IMR-90 (cell line): Measurements from ENCODE around the gene TRIM75. TPM values are rescaled to one million over a fixed set of nuclear protein-coding genes. Genes with fewer than 3 reads are reported as not detected.

Source experiments
- ATAC-seq: fragments of 200-7000 bp; cut with Tn5 transposase; 2 replicates; pipeline ENCODE4 v1.9.1; 2020; ENCODE audit warnings: low read depth, mild to moderate bottlenecking, moderate library complexity
- BruUV-seq: library from RNA; stranded (reverse); fragments of 400-500 nt; replicated peaks from 2 replicates; lab custom pipeline; 2021; lab: Mats Ljungman, UMichigan
- CTCF ChIA-PET: fragments of 300-600 bp; formaldehyde crosslinking; extraction: SDS; loops from one replicate; lab custom pipeline; 2021; ENCODE audit warnings: antibody characterized with exemption; lab: Yijun Ruan, JAX
- POLR2A ChIA-PET: fragments of 300-600 bp; sonication (Branson Sonifier 250); formaldehyde crosslinking; loops from one replicate; lab custom pipeline; 2022; ENCODE audit warnings: antibody characterized with exemption; ENCODE audit not compliant: unreplicated experiment; lab: Charles Lee
- DNase-seq: peaks from one replicate; pipeline ENCODE4 v3.0.0; 2013
- H2AFZ ChIP-seq: replicated peaks from 2 replicates; pipeline ENCODE3; 2013; ENCODE audit warnings: low read length, mild to moderate bottlenecking; ENCODE audit not compliant: poor library complexity
- H2AK5ac ChIP-seq: 2 replicates; pipeline ENCODE4 v1.6.1; 2013; ENCODE audit warnings: low read depth, low read length, inconsistent platforms
- H2AK9ac ChIP-seq: replicated peaks from 2 replicates; pipeline ENCODE3; 2013; ENCODE audit warnings: mild to moderate bottlenecking, low read depth, low read length, moderate library complexity; ENCODE audit not compliant: poor library complexity
- H2BK120ac ChIP-seq: 2 replicates; pipeline ENCODE4 v1.6.1; 2013; ENCODE audit warnings: low read depth, low read length, inconsistent platforms
- H2BK15ac ChIP-seq: 3 replicates; pipeline ENCODE4 v1.6.1; 2013; ENCODE audit warnings: low read depth, low read length, inconsistent platforms
- H2BK20ac ChIP-seq: 2 replicates; pipeline ENCODE4 v1.6.1; 2013; ENCODE audit warnings: low read depth, mild to moderate bottlenecking, inconsistent platforms, low read length, moderate library complexity
- H2BK5ac ChIP-seq: 2 replicates; pipeline ENCODE4 v1.6.1; 2013; ENCODE audit warnings: mild to moderate bottlenecking, low read depth, low read length, inconsistent platforms; ENCODE audit not compliant: poor library complexity, severe bottlenecking
- H3K14ac ChIP-seq: replicated peaks from 2 replicates; pipeline ENCODE4 v1.6.1; 2013; ENCODE audit warnings: low read depth, low read length, inconsistent platforms
- H3K18ac ChIP-seq: 2 replicates; pipeline ENCODE4 v1.6.1; 2013; ENCODE audit warnings: low read depth, low read length, control low read depth
- H3K23ac ChIP-seq: 2 replicates; pipeline ENCODE4 v1.6.1; 2013; ENCODE audit warnings: low read depth, low read length, inconsistent platforms
- H3K27ac ChIP-seq: 2 replicates; pipeline ENCODE4 v1.5.1; 2013; ENCODE audit warnings: mild to moderate bottlenecking, control low read depth, low read length; ENCODE audit not compliant: insufficient read depth
- H3K27me3 ChIP-seq: 2 replicates; pipeline ENCODE4 v1.6.1; 2013; ENCODE audit warnings: low read length; ENCODE audit not compliant: control insufficient read depth, insufficient read depth
- H3K36me3 ChIP-seq: 2 replicates; pipeline ENCODE4 v1.6.1; 2013; ENCODE audit warnings: low read length, mixed read lengths; ENCODE audit not compliant: control insufficient read depth, insufficient read depth
- H3K4ac ChIP-seq: 2 replicates; pipeline ENCODE4 v1.6.1; 2013; ENCODE audit warnings: low read depth, low read length, inconsistent platforms
- H3K4me1 ChIP-seq: 2 replicates; pipeline ENCODE4 v1.6.1; 2013; ENCODE audit warnings: low read length, mixed read lengths; ENCODE audit not compliant: control insufficient read depth, insufficient read depth
- H3K4me2 ChIP-seq: 2 replicates; pipeline ENCODE4 v1.6.1; 2013; ENCODE audit warnings: low read depth, mild to moderate bottlenecking, control low read depth, low read length, moderate library complexity
- H3K4me3 ChIP-seq: 2 replicates; pipeline ENCODE4 v1.5.1; 2013; ENCODE audit warnings: low read depth, mild to moderate bottlenecking, control low read depth, low read length, moderate library complexity; ENCODE audit not compliant: insufficient read depth
- H3K56ac ChIP-seq: 2 replicates; pipeline ENCODE4 v1.6.1; 2013; ENCODE audit warnings: low read length, inconsistent platforms; ENCODE audit not compliant: insufficient read depth; ENCODE audit errors: extremely low read depth
- H3K79me1 ChIP-seq, 2 experiments: 2 replicates each; pipeline ENCODE4 v1.6.1; 2013; ENCODE audit warnings: low read length in 2 of 2, inconsistent platforms in 1 of 2, low read depth in 1 of 2
- H3K9ac ChIP-seq: 2 replicates; pipeline ENCODE4 v1.6.1; 2013; ENCODE audit warnings: low read depth, low read length, control low read depth
- H3K9me1 ChIP-seq: 2 replicates; pipeline ENCODE4 v1.6.1; 2013; ENCODE audit warnings: low read length, inconsistent platforms; ENCODE audit not compliant: insufficient read depth
- H3K9me3 ChIP-seq: 2 replicates; pipeline ENCODE4 v1.6.1; 2013; ENCODE audit warnings: low read length; ENCODE audit not compliant: control insufficient read depth, insufficient read depth
- H4K20me1 ChIP-seq: 2 replicates; pipeline ENCODE4 v1.6.1; 2013; ENCODE audit warnings: low read length, inconsistent platforms; ENCODE audit not compliant: insufficient read depth
- H4K5ac ChIP-seq: 2 replicates; pipeline ENCODE4 v1.6.1; 2013; ENCODE audit warnings: mild to moderate bottlenecking, low read depth, low read length, control low read depth
- H4K8ac ChIP-seq, 2 experiments: 2 replicates each; pipeline ENCODE4 v1.6.1; 2013; ENCODE audit warnings: low read depth in 2 of 2, low read length in 2 of 2, control low read depth in 1 of 2, inconsistent platforms in 1 of 2
- H4K91ac ChIP-seq: 2 replicates; pipeline ENCODE4 v1.6.1; 2013; ENCODE audit warnings: low read depth, low read length, inconsistent platforms; ENCODE audit not compliant: insufficient read depth
- BHLHE40 ChIP-seq: fragments of 150-350 bp; IDR thresholded peaks from 2 replicates; pipeline ENCODE4 v1.6.1; 2016; ENCODE audit warnings: mild to moderate bottlenecking, low read depth, low read length
- CHD1 ChIP-seq: IDR thresholded peaks from 2 replicates; pipeline ENCODE4 v1.6.1; 2012; ENCODE audit warnings: low read depth, low read length, improper control_type of control experiment
- MAFK ChIP-seq: IDR thresholded peaks from 2 replicates; pipeline ENCODE4 v1.6.1; 2012; ENCODE audit warnings: low read depth, low read length, improper control_type of control experiment
- MXI1 ChIP-seq: IDR thresholded peaks from 2 replicates; pipeline ENCODE4 v1.6.1; 2012; ENCODE audit warnings: low read depth, mild to moderate bottlenecking, low read length, moderate library complexity, borderline replicate concordance
- NFE2L2 ChIP-seq: fragments of 150-350 bp; IDR thresholded peaks from 2 replicates; pipeline ENCODE4 v1.6.1; 2016; ENCODE audit warnings: low read depth, mild to moderate bottlenecking, low read length
- RAD21 ChIP-seq: IDR thresholded peaks from 2 replicates; pipeline ENCODE4 v1.6.1; 2012; ENCODE audit warnings: low read length, improper control_type of control experiment
- USF2 ChIP-seq: fragments of 150-350 bp; IDR thresholded peaks from 2 replicates; pipeline ENCODE4 v1.6.1; 2017; ENCODE audit warnings: mild to moderate bottlenecking, antibody characterized with exemption, low read length, low read depth
- WGBS, 2 experiments: methylation state at CpG; one replicate each; pipeline versions ENCODE4 v1.1.5 to v1.1.7; 2013; ENCODE audit warnings: missing lambda C conversion rate in 2 of 2; ENCODE audit not compliant: insufficient read length in 1 of 2; ENCODE audit errors: extremely low coverage in 2 of 2; 5-methylcytosine and 5-hydroxymethylcytosine counted together
- dilution Hi-C: fragments of 300-500 bp; cut with HindIII; formaldehyde crosslinking; loops from one replicate; pipeline ENCODE4 v1.14.3; 2018; ENCODE audit warnings: low sequenced_read_pairs; ENCODE audit not compliant: unreplicated experiment
- in situ Hi-C: fragments of 300-500 bp; cut with MboI; formaldehyde crosslinking; loops from 3 replicates; pipeline ENCODE4 v1.14.3; 2019; ENCODE audit warnings: low sequenced_read_pairs, inconsistent platforms, mixed read lengths
- intact Hi-C: fragments of 100-400 bp; cut with micrococcal nuclease; formaldehyde crosslinking; loops from 2 replicates; pipeline ENCODE4 v1.10.0; 2022
- polyA plus RNA-seq, 3 experiments: library from polyadenylated mRNA; depleted of rRNA; stranded (reverse); fragments of >200 nt; gene quantifications; 2 replicates each; pipeline ENCODE4 v1.2.3, GENCODE V29; 2012; ENCODE audit warnings: low replicate concordance in 1 of 3
- total RNA-seq: library from RNA; depleted of rRNA; stranded (reverse); fragments of >200 nt; gene quantifications from 2 replicates; pipeline ENCODE4 v1.2.3, GENCODE V29; 2012

Gene TRIM75
- total and polyA plus RNA-seq, 2 of the 4 experiments (the other 2 are of a cell fraction), result not detected

- no peak overlapping the region for H3K18ac ChIP-seq
- H4K91ac ChIP-seq, result no peak overlapping the region
- H2BK20ac ChIP-seq, result no peak overlapping the region
- H3K23ac ChIP-seq, result no peak overlapping the region
- H2BK5ac ChIP-seq, result no peak overlapping the region
- no peak overlapping the region for H3K56ac ChIP-seq
- no peaks in the 10 kb centered on the region for H3K79me1 ChIP-seq
- H3K9ac ChIP-seq, result no peak overlapping the region
- no peak overlapping the region for H3K4me3 ChIP-seq
- ChIA-PET POLR2A (no interaction called here), CTCF (no interaction called here)
- DNase-seq, result no peak
- no peaks in the 10 kb centered on the region for H3K4me1 ChIP-seq
- no peaks in the 10 kb centered on the region for H3K27me3 ChIP-seq
- H3K14ac ChIP-seq, result no peak overlapping the region
- H4K20me1 ChIP-seq, result no peaks in the 10 kb centered on the region
- no peak overlapping the region for H2AFZ ChIP-seq
- H2AK9ac ChIP-seq, result no peak overlapping the region
- WGBS, 2 experiments, result no CpG with 5 or more reads among the region's 2 CpGs
- dilution Hi-C loops (no loop called here), in situ Hi-C loops (no loop called here), intact Hi-C loops (no loop called here)
- no peak overlapping the region for H2BK15ac ChIP-seq
- no peak for ATAC-seq
- H2BK120ac ChIP-seq, result no peak overlapping the region
- no peak overlapping the region for H3K27ac ChIP-seq
- H3K36me3 ChIP-seq, result no peaks in the 10 kb centered on the region
- no peaks in the 10 kb centered on the region for H3K9me3 ChIP-seq
- no peaks in the 10 kb centered on the region for H3K9me1 ChIP-seq
- H3K4me2 ChIP-seq, result no peak overlapping the region
- H3K4ac ChIP-seq, result no peak overlapping the region
- H4K8ac ChIP-seq, result no peak overlapping the region
- no peak overlapping the region for H4K5ac ChIP-seq
- TF ChIP-seq MAFK (no peak), CHD1 (no peak), USF2 (no peak), RAD21 (no peak), BHLHE40 (no peak), NFE2L2 (no peak), MXI1 (no peak)
- no TSS peak for BruUV-seq
- no peak overlapping the region for H2AK5ac ChIP-seq
Observed at GRCh38 chr4:165010487-165010886, 43.2 kb upstream of the TRIM75 start.
